ENCODE data around the gene NEO1.
"Not testable (repeated sequence)": the region's sequence is repeated elsewhere in the genome, so short reads cannot be mapped to it uniquely, and the experiment has no call there.

NEO1 gene

GRCh38 chr15:73295630-73296286 lies 243.5 kb downstream of the NEO1 start:
- Histone ChIP-seq H3K4me3 (ENCODE audit: low read depth in 1 of 2, low read length in 2 of 2) (no peak overlapping the region), H3K36me3 (ENCODE audit: insufficient read depth, low read length) (no peaks in the 10 kb centered on the region), H4K20me1 (ENCODE audit: insufficient read depth, low read length) (no peaks in the 10 kb centered on the region), H3K79me2 (ENCODE audit: insufficient read depth, low read length) (no peaks in the 10 kb centered on the region), H3K9ac (ENCODE audit: low read depth, low read length) (no peak overlapping the region), H3K4me1 (ENCODE audit: insufficient read depth, low read length) (no peaks in the 10 kb centered on the region), H3K27me3 (ENCODE audit: insufficient read depth, low read length, poor library complexity) (no peaks in the 10 kb centered on the region), H3K9me3 (ENCODE audit: insufficient read depth, low read length, severe bottlenecking) (no peaks in the 10 kb centered on the region), H2AFZ (ENCODE audit: low read depth, low read length) (no peak overlapping the region), H3K4me2 (ENCODE audit: insufficient read depth, low read length) (no peak overlapping the region), H3K27ac (ENCODE audit: low read length) (no peak overlapping the region)
- ATAC-seq (ENCODE audit: insufficient read depth, low read depth) (no peak), DNase-seq (no peak)
- TF ChIP-seq EZH2 (IDR thresholded peaks at IDR 0.05; ENCODE audit: borderline replicate concordance, low read depth, low read length, severe bottlenecking) (no peak), CTCF (IDR thresholded peaks at IDR 0.05; ENCODE audit: borderline replicate concordance, extremely low read depth, low read length, poor library complexity, severe bottlenecking) (no peak)

GRCh38 chr15:73296609-73297353 lies 244.5 kb downstream of the NEO1 start:
- Histone ChIP-seq H3K4me1 (ENCODE audit: insufficient read depth, low read length) (no peaks in the 10 kb centered on the region), H2AFZ (ENCODE audit: low read depth, low read length) (no peak overlapping the region), H3K27ac (ENCODE audit: low read length) (no peak overlapping the region), H3K4me3 (ENCODE audit: low read depth in 1 of 2, low read length in 2 of 2) (no peak overlapping the region), H3K4me2 (ENCODE audit: insufficient read depth, low read length) (no peak overlapping the region), H3K9ac (ENCODE audit: low read depth, low read length) (no peak overlapping the region), H3K9me3 (ENCODE audit: insufficient read depth, low read length, severe bottlenecking) (no peaks in the 10 kb centered on the region), H3K27me3 (ENCODE audit: insufficient read depth, low read length, poor library complexity) (no peaks in the 10 kb centered on the region), H4K20me1 (ENCODE audit: insufficient read depth, low read length) (no peaks in the 10 kb centered on the region), H3K36me3 (ENCODE audit: insufficient read depth, low read length) (no peaks in the 10 kb centered on the region), H3K79me2 (ENCODE audit: insufficient read depth, low read length) (no peaks in the 10 kb centered on the region)
- no peak for DNase-seq
- ATAC-seq (ENCODE audit: insufficient read depth, low read depth): no peak
- TF ChIP-seq EZH2 (IDR thresholded peaks at IDR 0.05; ENCODE audit: borderline replicate concordance, low read depth, low read length, severe bottlenecking) (no peak), CTCF (IDR thresholded peaks at IDR 0.05; ENCODE audit: borderline replicate concordance, extremely low read depth, low read length, poor library complexity, severe bottlenecking) (no peak)

GRCh38 chr15:73298522-73299245 lies 246.4 kb downstream of the NEO1 start:
- Histone ChIP-seq H3K4me3 (ENCODE audit: low read depth in 1 of 2, low read length in 2 of 2) (no peak overlapping the region), H3K79me2 (ENCODE audit: insufficient read depth, low read length) (no peaks in the 10 kb centered on the region), H3K36me3 (ENCODE audit: insufficient read depth, low read length) (no peaks in the 10 kb centered on the region; the same call in 1 of the 2 replicates), H3K9me3 (ENCODE audit: insufficient read depth, low read length, severe bottlenecking) (no peaks in the 10 kb centered on the region), H3K27ac (ENCODE audit: low read length) (no peak overlapping the region), H3K4me1 (ENCODE audit: insufficient read depth, low read length) (no peaks in the 10 kb centered on the region), H3K27me3 (ENCODE audit: insufficient read depth, low read length, poor library complexity) (no peaks in the 10 kb centered on the region), H3K9ac (ENCODE audit: low read depth, low read length) (no peak overlapping the region), H2AFZ (ENCODE audit: low read depth, low read length) (no peak overlapping the region), H4K20me1 (ENCODE audit: insufficient read depth, low read length) (no peaks in the 10 kb centered on the region), H3K4me2 (ENCODE audit: insufficient read depth, low read length) (no peak overlapping the region)
- DNase-seq: no peak
- ATAC-seq (ENCODE audit: insufficient read depth, low read depth): no peak
- TF ChIP-seq EZH2 (IDR thresholded peaks at IDR 0.05; ENCODE audit: borderline replicate concordance, low read depth, low read length, severe bottlenecking) (no peak), CTCF (IDR thresholded peaks at IDR 0.05; ENCODE audit: borderline replicate concordance, extremely low read depth, low read length, poor library complexity, severe bottlenecking) (no peak)

- not testable (repeated sequence) for H3K27ac ChIP-seq (ENCODE audit: low read length); H3K36me3 ChIP-seq (ENCODE audit: insufficient read depth, low read length); H3K4me3 ChIP-seq (ENCODE audit: low read depth in 1 of 2, low read length in 2 of 2); H2AFZ ChIP-seq (ENCODE audit: low read depth, low read length); DNase-seq; H3K9ac ChIP-seq (ENCODE audit: low read depth, low read length); H3K4me2 ChIP-seq (ENCODE audit: insufficient read depth, low read length); H3K4me1 ChIP-seq (ENCODE audit: insufficient read depth, low read length); H3K27me3 ChIP-seq (ENCODE audit: insufficient read depth, low read length, poor library complexity); H3K79me2 ChIP-seq (ENCODE audit: insufficient read depth, low read length); ATAC-seq (ENCODE audit: insufficient read depth, low read depth); H4K20me1 ChIP-seq (ENCODE audit: insufficient read depth, low read length); H3K9me3 ChIP-seq (ENCODE audit: insufficient read depth, low read length, severe bottlenecking)
These were observed 248.0 kb downstream of the NEO1 start for GRCh38 chr15:73300286-73300685.
